ENCODE data around the gene SLIT1.

DNA sequence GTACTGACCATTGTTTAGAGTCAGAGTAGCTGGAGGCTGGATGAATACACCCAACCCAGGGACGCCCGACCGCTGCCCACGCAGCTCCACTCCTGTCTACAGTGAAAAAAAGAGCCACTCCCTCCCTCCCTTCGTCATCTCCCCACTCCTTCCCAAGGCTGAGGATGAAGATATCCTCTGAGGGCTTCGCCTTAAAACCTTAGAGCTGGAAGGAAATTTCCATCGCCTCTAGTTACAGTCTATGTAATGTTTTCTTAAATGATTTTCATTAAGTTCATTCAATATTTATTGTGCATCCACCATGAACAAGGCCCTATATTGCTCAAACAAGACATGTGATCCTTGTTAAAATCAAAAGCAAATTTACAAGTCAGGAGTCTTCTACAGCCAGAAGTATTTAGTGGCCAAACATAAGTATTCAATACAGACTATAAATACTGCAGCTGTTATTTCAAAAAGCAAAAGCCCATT lies 11.3 kb upstream of the SLIT1 start:
- TF ChIP-seq, protein P1, sequence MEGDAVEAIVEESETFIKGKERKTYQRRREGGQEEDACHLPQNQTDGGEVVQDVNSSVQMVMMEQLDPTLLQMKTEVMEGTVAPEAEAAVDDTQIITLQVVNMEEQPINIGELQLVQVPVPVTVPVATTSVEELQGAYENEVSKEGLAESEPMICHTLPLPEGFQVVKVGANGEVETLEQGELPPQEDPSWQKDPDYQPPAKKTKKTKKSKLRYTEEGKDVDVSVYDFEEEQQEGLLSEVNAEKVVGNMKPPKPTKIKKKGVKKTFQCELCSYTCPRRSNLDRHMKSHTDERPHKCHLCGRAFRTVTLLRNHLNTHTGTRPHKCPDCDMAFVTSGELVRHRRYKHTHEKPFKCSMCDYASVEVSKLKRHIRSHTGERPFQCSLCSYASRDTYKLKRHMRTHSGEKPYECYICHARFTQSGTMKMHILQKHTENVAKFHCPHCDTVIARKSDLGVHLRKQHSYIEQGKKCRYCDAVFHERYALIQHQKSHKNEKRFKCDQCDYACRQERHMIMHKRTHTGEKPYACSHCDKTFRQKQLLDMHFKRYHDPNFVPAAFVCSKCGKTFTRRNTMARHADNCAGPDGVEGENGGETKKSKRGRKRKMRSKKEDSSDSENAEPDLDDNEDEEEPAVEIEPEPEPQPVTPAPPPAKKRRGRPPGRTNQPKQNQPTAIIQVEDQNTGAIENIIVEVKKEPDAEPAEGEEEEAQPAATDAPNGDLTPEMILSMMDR (IDR thresholded peaks at IDR 0.05), result no peak
- no peak for TF ChIP-seq POLR2A (IDR thresholded peaks at IDR 0.05)

Data from adrenal gland (tissue), 5 donors.